ENCODE results near the gene PDAP1.

Gene PDAP1

GRCh38 chr7:99437946-99438572, 29.7 kb upstream of the PDAP1 start:
- TF ChIP-seq, protein P1, sequence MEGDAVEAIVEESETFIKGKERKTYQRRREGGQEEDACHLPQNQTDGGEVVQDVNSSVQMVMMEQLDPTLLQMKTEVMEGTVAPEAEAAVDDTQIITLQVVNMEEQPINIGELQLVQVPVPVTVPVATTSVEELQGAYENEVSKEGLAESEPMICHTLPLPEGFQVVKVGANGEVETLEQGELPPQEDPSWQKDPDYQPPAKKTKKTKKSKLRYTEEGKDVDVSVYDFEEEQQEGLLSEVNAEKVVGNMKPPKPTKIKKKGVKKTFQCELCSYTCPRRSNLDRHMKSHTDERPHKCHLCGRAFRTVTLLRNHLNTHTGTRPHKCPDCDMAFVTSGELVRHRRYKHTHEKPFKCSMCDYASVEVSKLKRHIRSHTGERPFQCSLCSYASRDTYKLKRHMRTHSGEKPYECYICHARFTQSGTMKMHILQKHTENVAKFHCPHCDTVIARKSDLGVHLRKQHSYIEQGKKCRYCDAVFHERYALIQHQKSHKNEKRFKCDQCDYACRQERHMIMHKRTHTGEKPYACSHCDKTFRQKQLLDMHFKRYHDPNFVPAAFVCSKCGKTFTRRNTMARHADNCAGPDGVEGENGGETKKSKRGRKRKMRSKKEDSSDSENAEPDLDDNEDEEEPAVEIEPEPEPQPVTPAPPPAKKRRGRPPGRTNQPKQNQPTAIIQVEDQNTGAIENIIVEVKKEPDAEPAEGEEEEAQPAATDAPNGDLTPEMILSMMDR (IDR thresholded peaks at IDR 0.05), result no peak

GRCh38 chr7:99433158-99433557, 24.8 kb upstream of the PDAP1 start:
- TF ChIP-seq, protein P1 (IDR thresholded peaks at IDR 0.05), result no peak

DNA sequence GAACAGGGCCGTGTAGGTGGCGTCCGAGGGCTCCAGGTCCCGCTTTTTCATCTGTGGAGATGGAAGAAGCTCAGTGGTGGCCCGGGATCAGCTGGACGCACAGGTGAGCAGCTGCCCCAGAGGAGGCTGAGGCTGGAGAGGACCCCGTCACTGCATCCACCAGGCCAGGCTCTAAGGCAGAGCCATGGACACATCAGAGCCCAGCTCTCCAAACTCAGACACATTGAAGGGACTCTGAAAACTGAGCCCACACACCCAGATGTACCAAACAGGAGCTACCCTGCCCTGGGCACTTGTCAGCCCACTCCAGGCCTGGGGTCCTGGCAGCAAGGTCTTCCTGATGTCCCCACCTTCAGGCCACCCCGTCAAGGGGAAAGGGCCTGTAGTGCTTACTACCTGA, 21.4 kb upstream of the PDAP1 start:
- TF ChIP-seq, protein P1 (IDR thresholded peaks at IDR 0.05), result no peak

GRCh38 chr7:99428972-99429566, 20.7 kb upstream of the PDAP1 start:
- TF ChIP-seq, protein P1 (IDR thresholded peaks at IDR 0.05), result no peak

- TF ChIP-seq, protein P1 (IDR thresholded peaks at IDR 0.05), result no peak
Measured at GRCh38 chr7:99424932-99425730, 16.7 kb upstream of the PDAP1 start.

DNA sequence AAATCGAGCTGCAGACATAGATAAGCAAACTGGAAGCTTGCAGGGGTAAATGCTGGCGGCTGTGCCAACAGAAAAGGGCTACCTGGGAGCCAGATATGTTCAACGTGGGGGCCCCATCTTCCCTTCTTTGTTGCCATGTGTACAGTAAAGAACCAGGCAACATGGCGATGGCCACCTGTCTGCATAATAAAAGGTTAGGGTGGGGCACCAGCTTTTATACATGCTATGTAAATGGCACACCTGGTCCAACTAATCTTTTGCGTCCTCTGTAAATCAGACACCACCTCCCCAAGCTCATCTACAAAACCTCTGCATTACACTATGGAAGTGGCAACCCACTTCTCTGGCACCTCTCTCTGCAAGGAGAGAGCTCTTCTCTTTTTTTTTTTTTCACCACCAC, 14.2 kb upstream of the PDAP1 start:
- TF ChIP-seq, protein P1 (IDR thresholded peaks at IDR 0.05), result no peak

DNA sequence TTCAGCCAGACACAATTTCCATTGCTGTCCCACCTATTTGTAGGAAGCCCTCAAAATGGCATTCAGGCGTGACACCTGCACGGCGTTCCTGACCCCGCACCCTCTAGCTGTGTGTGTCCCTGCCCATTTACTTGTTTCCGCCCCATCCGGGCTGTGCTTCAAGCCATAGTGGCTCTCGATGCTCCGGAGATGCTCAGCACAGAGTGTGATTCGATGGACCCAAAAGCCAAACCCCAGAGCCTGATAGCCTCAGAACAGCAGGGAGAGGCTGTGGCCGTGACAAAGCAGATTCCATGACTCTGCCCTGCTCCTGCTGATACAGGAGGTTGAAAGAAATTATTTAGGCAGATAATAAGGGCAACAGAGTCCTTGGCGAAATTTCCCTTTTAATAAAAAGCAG, 13.8 kb upstream of the PDAP1 start:
- TF ChIP-seq, protein P1 (IDR thresholded peaks at IDR 0.05), result no peak
